GM18868 (cell line): ENCODE results near the gene ANKFY1.
A peak's percentile ranks its signal among the peaks of the same experiment; 100 is the strongest.
"Not testable (repeated sequence)": the region's sequence is repeated elsewhere in the genome, so short reads cannot be mapped to it uniquely, and the experiment has no call there.

Experiments
- ATAC-seq: cut with Tn5 transposase; IDR thresholded peaks from one replicate; pipeline ENCODE4 v1.9.1; 2021; ENCODE audit warnings: mild to moderate bottlenecking, moderate library complexity; ENCODE audit not compliant: unreplicated experiment

Gene ANKFY1

DNA sequence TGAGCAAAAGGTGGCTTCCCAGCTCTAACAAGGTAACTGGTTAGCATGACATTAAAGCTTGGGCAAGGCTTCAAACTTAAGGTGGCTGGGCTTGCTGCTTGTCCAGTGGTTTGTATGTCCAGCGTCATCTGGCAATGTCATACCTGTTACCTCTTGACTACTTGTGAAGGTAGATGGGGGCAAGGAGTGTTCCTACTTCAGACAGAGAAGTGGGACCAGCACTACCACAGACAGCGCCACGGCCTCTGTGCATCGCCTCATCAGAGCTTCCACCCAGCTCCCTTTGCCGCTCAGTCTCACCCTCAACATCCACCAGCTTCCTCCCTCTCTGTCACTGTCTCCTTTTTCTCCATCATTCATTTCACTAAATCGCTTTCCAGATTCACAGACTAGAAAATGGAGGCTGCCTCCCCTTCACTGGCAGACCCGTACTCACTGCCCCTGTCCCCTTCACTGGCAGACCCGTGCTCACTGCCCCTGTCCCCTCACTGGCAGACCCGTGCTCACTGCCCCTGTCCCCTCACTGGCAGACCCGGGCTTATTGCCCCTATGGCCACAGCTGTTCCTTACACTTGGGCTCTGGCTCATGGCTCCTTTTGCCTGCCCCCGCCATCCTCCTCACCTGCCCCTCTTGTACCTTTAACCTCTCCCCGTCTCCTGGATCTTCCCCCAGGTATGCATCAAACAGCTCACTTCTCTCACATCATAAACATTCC, 106.0 kb downstream of the ANKFY1 start:
- no peak for ATAC-seq

DNA sequence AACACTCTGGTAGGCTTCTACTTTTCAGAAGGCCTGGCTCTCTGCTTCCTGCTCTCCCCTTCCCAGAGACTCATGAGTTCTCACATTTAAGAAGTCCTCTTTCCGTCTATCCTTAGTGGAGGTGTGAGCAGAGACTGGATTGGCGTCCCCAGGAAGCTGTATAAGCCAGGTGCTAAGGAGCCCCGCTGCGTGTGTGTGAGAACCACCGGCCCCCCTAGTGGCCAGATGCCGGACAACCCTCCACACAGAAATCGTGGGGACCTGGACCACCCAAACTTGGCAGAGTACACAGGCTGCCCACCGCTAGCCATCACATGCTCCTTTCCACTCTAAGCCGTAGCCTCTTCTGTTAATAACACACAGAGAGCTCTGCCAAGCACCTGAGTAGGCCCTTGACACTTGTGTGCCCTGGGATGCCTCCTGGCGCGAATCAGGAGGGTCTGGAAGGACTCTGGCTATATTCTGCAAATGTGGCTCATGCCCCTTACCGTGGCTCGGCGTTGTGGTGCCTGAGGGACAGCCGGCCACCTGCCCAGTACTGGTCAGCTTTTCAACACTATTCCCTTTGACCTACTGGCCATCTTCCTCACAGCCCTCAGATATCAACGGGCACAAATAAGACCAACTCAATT, 106.9 kb downstream of the ANKFY1 start:
- ATAC-seq, result no peak

DNA sequence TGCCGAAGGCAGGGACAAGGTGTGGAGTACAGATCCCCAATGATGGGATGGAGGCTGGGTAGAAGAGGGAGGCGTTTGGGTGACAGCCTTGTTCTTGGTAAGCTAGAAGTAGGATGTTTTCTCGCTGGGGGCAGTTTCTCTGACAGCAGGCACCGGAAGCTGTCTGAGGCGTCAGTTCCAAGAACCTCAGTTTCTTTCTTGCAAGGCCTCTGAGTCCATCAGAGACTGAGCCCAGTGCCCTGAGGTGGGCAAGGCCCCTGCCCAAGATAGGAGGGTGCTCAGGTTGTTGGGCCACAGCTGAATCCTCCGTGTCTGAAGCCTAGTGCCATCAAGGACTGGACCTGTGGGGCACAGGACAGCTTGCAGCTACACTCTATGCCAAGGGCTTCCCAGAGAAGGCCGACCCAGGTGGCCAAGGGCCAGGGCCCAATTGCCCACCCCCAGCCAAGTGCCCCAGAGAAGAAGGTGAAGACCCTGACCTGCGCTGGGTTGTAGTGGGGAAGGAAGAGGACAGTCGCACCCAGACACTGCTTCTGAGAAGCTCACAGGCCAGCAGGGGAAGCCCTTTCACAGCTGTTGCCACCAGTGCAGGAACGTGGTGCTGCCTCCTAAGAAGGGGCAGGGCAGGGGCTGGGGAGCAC, 107.7 kb downstream of the ANKFY1 start:
- no peak for ATAC-seq

DNA sequence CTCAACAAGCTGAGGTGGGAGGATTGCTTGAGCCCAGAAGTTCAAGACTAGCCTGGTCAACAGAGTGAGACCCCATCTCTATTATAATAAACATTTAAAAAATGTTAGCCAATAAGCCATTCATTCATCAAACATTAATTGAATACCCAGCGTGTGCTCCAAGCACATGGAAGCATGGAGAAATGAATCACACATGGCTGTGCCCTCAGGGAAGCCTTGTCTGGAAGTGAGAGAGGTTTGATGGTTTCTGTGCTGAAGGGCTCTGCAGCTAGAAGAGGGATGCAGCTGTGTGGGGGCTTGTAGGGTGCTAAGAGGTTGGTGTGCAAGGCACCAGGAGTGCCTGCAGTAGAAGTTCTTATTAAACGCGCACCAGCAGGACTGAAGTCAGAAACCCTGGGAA, 109.6 kb downstream of the ANKFY1 start:
- ATAC-seq, result no peak

DNA sequence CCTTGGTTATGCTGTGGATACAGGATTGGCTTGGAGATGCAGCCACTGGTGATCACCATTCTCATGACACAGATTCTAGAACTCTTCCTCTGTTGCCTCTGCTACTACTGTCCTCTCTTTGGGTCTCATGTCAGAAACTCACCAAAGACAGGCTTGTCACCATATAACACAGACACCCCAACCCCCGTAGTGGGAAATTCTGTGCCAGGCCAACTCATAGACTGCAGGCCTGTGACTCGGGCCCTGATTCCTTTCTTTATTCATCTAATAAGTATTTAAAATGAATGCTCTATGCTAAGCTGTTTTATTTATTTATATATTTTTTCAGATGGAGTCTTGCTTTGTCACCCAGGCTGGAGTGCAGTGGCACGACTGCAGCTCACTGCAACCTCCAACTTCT, 111.3 kb downstream of the ANKFY1 start:
- ATAC-seq, result no peak

DNA sequence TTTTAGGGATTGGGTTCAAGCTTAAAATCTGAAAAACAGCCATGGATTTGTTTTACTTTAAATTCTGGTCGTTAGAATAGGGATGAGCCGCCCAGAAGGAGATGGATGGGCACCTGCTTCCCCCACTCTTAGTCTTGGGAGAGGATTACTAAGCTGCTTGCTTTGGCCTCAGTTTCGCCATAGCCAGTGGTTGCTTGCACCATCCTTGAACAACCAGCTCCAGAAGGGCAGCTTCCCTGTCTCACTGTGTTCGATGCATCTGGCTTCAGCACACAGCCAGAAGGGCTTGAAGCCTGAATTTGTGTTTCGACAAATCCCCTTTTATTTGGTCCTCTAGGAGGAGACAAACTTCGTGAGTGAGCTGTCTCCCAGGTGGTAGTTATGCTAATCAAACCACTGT, 113.7 kb downstream of the ANKFY1 start:
- no peak for ATAC-seq

DNA sequence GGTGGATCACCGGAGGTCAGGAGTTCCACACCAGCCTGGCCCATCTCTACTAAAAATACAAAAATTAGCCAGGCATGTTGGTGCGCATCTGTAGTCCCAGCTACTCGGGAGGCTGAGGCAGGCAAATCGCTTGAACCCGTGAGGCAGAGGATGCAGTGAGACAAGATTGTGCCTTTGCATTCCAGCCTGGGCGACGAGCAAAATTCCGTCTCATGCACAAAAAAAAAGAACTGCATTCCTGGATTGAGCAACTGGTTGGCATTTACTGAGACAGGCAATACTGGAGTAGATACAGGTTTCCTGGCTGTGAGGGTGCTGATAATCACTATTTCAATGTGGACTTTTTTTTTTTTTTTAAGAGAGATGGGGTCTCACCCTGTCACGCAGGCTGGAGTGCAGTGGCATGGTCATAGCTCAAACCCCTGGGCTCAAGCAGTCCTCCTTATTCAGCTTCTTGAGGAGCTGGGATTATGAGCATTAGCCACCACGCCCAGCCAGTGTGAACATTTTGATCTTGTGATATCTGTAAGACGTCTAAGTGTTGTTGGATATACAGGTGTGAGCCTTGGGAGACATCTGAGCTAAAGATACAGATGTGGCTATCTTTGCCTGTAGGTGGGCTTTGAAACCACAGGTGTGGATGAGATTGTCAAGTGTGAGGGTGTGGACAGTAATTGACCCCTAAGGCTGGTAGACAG, 115.0 kb downstream of the ANKFY1 start:
- no peak for ATAC-seq

DNA sequence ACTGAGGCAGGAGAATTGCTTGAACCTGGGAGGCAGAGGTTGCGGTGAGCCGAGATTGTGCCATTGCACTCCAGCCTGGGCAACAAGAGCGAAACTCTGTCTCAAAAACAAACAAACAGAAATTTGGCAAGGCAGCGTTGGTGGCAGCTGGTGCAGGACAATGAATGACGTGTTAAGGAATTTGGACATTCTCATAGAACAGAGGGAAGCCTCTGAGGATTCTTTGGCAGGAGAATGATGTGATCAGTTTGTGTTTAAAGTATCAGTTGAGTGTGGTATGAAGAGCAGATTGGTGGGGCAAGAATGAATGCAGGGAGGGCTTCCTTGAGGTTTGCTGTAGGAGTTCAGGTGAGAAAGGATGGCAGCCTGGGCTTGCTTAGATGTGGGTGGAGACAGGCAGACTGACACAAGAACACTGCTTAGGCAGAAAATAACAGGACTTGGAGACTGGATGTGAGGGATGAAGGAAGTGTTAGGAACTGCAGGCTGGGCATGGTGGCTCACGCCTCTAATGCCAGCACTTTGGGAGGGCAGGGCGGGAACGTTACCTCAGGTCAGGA, 115.9 kb downstream of the ANKFY1 start:
- ATAC-seq, result no peak

DNA sequence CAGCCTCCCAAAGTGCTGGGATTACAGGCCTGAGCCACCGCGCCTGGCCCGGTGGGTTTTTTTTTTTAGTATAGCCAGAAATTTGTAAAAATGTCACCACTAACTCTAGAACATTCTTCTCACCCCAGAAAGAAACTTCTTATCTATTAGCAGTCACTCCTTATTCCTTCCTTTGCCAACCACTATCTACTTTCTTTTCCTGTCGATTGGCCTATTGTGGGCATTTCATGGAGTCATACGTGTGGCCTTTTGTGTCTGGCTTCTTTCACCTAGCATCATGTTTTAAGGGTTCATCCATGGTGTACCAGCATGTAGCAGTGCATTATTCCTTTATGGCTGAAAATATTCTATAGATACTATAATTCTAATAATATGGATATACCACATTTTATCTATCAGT, 117.1 kb downstream of the ANKFY1 start:
- ATAC-seq, result no peak

DNA sequence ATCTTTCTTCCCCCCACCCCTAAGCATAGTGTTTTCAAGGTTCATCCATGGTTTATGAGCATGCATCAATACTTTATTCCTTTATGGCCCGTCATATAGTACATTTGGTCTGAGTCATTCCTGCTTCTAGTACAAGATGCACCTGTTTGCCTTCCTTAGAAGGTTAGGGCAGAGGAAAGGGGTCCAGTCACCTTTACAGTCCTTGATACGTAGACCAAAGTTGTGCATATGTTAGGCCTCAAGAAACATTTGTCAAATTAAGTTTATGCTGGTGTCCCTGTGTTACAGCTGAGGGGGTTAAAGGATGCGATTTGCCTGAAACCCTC, 119.4 kb downstream of the ANKFY1 start:
- ATAC-seq, result no peak

DNA sequence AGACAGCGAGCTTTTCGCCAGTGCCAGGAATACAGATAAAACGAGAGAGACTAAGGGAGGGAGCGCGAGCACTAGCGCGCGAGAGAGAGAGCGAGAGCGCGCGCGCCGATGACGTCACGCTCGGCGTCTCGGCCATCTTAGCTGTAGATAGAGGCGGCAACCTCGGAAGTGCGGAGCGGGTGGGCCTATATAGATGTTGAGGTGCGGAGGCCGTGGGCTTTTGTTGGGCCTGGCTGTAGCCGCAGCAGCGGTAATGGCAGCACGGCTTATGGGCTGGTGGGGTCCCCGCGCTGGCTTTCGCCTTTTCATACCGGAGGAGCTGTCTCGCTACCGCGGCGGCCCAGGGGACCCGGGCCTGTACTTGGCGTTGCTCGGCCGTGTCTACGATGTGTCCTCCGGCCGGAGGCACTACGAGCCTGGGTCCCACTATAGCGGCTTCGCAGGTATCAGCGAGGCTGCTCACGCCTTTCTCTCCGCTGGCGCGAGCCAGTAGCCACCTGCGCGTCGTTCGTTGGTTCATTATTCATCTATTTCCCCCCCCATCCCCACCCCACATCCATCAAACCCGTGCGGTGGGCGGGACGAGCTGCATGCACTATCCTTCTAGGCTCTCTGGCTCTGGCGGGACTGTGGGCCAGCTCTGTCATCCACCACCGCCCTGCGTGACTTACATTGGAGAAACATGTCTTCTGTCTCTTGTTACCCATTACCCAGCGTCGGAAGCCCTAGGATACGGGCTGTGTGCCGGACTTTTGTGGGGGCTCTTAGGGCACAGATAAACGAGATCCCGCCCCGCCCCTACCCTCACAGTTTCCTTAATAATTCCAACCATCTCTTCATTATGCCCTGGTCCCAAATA, 120.0 kb downstream of the ANKFY1 start:
- ATAC-seq, result peak; percentile 65

DNA sequence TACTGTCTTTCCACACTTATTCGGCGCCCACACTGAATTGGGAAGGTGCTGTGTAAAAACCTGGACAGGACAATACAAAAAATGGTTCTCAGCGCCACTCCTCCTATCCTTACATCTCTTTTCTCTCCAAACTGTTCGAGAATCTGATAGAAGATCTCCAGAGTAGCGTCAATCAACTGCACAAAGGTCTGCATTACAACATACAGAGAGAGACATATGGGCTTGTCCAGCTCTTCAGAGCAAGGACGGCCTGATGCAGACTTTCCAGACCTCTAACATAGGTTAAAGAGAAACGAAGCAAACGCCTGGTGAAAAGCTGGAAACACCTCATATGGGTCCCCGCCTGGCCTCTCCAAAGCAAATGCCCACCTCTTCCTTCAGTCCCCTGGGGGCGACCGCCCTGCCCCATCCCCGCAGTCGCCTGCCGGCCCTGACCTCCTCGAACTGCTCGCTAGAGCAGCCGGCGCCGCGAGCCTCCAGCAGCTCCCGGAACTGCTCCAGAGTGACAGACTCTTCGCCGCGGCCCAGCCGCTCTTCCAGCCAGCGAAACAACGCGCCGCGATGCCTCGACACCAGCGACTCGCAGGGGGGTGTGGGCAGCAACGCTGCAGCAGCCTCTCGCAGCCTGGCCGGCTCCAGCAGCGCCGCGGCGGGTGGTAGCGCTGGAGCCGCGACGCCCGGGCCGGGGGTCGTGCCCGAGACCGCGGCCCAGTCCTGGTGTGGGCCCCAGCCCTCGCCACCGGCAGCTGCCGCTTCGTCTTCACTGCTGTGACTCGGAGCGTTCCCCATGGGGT, 121.5 kb downstream of the ANKFY1 start:
- ATAC-seq, result peak; percentile 21

DNA sequence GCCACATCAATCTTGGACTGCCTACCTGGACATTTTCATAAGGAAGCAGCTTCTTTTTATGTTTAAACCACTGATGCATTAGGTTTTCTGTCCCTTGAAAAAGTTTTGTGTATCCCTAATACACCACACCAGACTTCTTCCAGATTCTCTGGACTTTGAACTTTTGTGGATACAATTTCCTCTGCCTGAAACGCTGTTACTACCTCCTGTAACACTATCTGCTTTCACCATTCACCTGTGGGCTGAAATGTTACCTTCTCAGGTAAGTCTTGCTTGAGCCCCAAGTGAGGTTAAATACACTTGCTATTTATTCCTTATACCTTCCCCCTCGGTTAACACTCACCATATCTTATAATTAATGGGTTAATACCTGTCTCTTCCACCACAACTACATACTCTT, 123.7 kb downstream of the ANKFY1 start:
- ATAC-seq, result no peak

DNA sequence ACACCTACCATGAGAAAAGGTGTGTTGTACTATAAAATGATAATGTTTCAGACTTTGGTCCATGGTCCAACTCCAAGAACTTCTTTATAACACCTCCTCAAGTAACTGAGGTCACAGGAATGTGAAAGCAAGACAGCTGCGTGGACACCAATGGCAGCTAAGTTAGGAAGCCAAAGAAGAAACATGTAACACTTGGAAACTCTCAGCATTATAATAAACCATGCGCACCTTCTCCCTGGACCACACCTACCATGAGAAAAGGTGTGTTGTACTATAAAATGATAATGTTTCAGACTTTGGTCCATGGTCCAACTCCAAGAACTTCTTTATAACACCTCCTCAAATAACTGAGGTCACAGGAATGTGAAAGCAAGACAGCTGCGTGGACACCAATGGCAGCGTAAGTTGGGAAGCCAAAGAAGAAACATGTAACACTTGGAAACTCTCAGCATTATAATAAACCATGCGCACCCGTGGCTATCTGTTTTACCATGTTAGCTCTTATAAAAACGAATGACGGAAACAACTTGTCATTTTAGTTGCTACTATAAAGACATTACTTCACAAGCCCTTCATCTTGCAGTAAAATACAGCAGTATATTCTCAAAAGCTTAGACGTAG, 124.8 kb downstream of the ANKFY1 start:
- ATAC-seq, result not testable (repeated sequence)

DNA sequence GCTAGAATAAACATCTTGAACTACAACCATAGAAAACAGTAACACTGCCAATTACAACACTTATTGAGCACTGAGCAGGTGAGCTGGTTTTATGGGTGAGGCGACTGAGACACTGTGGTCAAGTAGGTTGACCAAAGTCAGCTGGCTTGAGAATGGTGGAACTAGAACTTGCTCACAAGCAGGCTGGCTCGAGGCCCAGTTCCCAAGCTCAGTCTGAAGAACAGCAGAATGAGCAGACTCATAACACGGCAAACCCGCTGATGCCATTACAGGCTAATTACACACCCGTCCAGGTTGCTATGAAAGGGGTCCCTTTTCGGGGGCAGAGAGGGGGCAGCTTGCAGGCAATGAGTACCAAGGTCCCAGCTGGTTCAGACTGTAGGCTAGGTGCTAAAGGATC, 127.4 kb downstream of the ANKFY1 start:
- ATAC-seq, result no peak

DNA sequence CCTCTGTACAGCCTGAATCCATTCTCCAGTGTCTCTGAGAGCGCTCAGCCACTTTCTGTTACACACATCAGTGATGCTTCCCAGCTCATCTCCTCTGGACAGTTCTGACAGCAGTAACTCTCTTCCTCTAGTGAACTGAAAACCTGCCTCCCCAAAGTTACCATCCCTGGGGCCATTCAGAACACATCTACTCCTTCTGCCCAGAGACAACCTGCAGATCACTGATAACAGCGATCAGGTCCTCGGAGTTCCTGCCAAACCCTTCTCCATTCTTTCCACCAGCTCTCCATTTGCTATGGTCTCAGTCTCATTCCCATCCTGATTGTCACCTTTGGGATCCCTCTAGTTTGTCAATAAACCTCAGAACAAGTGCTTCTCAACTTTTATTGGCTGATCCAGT, 128.3 kb downstream of the ANKFY1 start:
- ATAC-seq, result no peak

DNA sequence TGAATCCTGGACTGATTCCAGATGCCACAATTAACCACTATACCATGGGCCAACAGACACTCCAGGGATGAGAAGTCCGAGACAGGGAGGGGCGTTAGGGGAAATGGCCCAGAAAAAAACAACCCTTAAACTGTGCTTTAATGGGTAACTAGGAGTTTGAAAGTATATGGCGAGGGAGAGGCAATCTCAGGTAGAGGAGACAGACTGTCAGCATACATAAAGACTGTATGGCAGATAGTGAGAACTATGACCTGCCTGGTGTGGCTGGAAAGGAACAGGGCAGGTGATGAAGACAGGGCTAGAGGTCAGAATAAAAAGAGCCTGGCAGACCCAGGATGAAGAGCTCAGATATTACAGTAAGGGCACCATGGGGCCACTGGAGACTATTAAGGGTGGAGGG, 129.1 kb downstream of the ANKFY1 start:
- no peak for ATAC-seq

DNA sequence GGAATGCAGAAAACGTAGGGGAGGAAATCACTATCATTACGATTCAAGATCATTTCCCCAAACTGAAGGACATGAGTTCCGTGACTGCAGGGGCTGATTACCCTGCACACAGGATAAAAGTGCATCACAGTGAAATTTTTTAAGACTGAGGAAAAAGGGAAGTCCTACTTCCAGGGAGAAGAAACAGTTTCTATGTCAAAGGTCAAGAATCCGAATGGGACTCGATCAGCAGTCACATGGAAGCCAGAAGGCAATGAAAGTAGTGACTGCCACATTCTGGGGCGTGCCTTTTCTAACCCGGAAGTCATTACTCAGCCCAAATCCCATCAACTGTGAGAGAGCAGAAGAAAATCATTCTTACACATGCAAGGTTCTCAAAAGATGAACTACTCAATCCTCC, 133.1 kb downstream of the ANKFY1 start:
- ATAC-seq, result no peak

DNA sequence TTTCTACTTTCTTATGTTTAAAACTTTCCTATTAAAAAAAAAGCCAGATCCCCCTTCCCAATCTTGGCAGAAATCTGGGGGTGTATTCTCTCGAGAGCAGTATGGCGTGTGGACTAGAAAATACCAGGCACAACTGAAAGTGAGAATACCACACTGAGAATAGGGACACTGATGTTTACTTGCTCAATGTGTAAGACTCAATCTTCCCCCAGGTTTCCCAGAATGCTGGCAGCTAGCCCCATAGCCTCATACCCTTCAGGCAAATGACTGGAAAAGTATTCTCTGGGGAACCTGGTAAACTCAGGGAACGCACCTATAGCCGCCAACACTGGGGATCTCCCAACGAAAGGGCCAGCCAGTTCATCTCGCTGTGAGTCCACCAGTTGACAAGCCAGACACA, 136.2 kb downstream of the ANKFY1 start:
- ATAC-seq, result no peak
